ENCODE results near the gene LRRC31.

Gene LRRC31

DNA sequence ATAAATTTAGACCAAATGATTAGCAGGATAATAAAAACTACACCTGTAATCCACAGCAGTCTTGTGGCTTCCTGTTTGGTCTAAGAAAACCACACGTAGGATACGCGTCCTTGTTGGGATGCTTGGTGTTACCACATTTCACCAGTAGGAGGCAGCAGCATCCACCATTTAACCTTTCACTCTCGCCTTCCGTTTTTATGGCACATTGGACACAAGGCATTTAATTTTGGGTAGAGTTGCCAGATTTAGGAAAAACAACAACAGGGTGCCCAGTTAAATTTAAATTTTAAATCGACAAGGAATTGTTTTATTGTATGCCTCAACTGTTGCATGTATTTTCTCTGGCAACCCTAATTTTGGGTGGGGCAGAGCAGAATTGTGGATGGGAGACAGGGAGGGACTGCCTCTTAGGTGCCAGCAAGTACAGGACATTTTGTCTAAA lies 6.3 kb downstream of the LRRC31 start:
- peak; percentile 79 for DNase-seq (ENCODE audit: low spot score)

DNA sequence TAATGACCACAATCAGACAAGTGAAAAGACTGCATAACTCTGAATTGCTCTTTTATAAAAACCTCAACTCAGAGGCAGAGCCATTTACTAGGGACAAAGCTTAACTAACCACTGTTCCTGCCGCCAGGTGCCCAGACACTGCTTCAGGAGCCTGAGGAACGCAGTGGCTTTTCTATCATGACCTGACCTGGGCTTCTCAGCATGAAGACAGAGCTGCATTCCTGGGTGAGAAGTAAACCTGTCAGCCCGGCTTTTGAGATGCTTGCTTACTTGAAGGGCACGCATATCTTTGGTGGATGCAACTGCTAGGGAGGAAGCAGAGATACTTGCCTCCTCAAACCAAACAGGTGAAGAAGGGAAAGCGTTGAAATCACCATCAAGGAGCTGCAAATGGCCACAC lies 7.9 kb downstream of the LRRC31 start:
- DNase-seq (ENCODE audit: low spot score) = no peak

DNA sequence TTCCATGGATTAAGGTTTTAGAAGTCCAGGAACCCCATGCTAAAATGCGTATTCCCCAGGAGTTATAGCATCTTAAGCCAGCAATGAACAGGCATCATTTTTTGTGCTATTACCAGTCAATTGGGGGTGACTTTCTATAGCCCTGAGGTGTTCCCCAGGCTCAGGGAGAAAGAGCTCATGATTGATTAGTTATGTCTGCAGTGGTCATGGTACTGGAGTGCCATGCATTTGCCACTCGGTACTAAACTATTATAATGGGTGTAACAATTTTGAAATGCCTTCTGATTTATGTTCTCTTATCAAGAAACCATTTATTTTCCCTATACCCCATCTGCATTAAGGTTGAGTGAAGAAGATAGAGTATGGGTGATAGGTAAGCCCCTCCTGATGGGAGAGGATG lies 11.9 kb downstream of the LRRC31 start:
- DNase-seq (ENCODE audit: low spot score) = no peak

DNA sequence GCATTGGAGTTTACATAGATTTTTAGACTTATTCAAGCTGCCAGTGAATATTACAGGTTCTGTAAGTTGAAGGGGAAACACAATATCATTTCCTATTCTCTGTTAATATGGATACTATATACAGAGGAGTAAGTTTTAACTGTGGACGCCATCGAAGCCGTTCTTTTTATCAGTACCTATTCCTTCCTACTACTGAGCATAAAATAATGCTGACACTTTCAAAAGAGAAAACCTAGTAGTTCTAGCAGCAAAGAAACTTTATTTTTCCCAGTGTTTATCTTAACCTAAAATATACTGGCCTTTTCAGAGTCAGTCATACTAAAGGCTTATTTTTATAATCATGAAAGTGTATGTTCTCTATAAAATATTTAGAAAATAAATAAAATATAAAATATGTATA lies 14.2 kb downstream of the LRRC31 start:
- DNase-seq (ENCODE audit: low spot score) = no peak

DNA sequence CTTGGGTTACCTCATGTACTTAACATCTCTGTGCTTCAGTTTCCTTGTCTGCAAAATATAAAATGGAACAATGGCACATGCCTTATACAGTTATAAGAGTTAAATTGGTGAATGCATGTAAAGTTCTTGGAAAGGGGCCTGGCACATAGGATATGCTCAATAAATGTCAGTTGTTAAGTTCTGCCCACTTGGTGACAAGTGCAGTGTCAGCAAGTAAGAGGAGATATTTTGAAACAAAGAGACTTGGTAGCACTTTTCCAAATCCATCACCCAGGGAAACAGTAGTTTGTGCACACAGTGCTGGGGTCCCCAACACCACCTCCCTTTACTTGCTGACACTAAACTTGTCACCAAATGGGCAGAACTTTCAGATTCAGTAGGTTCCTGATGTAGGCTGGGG lies 19.1 kb downstream of the LRRC31 start:
- no peak for DNase-seq (ENCODE audit: low spot score)

DNA sequence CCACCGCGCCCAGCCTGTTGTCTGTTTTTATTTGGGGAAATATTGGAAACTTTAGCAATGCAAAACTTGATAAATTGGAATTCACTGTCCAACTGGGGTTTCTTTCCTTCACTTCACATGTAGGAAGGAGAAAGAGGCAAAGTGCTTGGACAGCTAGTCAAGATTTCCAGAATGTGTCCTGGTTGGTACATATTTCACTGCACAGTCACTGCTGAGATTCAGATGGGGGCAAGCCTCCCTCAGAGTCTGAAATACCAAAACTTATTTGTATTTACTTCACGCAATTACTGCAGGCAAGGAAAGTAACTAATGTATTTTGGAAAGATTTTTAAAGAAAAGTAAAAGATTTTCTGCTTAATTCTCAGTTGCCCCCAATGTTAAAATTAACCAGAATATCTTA lies 21.0 kb downstream of the LRRC31 start:
- no peak for DNase-seq (ENCODE audit: low spot score)

DNA sequence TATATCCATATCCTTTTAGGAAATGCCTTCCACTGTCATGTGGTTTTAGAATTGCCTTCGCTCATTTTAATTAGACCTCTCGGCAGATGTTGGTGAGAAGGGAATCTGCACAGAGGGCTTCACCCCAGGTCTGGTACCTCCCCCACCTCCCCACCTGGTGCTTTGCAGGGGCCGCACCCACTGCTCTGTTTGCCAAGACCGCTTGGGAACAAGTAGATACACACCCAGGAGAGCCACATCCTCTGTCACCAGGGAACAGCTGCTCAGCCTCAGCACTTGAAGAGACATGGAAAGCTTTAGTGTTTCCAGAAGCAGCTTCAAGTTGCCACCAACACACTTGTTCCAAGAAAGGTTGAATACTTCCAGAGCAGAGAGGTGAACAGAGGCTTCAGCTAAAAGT lies 21.8 kb downstream of the LRRC31 start:
- peak; percentile 91 for DNase-seq (ENCODE audit: low spot score)

DNA sequence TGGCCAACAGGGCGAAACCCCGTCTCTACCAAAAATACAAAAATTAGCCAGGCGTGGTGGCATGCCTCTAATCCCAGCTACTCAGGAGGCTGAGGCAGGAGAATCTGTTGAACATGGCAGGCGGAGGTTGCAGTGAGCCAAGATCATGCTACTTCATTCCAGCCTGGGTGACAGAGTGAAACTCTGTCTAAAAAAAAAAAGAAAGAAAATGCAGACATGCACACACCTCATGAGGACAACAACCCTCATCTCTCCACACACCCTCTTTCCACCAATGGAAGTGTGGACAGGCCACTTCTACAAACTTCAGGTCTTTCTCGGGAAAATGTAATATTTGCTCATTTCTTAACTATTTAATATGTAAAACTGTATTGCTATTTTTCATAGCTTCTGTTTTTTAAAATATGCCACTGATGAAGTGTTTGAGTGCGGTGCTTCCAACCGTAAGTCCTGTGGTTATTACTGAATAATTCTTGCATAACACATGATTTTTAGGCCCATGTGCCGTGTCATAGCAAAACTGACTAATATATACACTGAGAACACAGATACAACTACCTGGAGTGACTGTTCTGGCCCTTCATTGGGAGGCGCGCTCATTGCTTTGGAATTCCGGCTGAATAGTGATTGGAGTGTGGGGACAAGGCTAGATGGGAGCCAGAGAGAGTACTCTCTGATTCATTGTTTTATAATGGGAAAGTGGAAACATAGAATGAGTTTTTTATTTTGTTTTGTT lies 23.1 kb downstream of the LRRC31 start:
- DNase-seq (ENCODE audit: low spot score) = peak; percentile 61

DNA sequence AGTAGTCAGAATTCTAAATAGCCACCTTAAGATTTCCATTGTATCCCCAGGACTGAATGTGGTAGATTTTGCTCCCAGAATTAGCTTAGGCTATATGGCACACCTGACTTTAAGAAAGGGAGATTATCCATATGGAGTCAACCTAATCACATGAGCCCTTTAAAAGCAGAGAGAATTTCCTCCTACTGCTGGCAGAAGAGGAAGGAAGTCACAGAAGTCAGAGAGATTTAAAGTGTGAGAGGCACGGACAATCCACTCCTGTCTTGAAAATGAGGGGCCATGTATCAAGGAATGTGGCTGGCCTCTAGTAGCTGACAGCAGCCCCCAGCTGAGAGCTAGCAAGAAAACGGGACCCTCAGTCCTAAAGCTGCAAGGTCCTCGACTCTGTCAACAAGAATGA lies 26.8 kb downstream of the LRRC31 start:
- no peak for DNase-seq (ENCODE audit: low spot score)

DNA sequence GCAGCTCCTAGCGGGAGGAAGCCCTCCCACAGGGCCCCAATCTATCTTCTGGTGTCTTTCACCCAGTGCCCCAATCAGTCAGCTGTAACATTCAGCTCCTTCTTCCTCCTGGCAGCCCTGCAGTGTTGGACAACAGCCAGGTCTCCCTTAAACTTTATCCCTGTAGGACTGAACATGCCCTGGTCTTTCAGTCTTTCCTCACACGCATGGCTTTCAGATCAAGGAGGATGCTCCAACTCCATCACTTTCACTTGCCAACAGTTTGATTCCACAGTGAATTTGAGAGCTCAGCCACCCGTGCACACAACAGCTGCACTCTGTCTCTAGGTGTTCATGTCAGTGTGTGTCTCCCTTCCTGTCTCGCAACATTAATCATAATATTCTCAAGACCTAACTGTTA lies 28.6 kb downstream of the LRRC31 start:
- no peak for DNase-seq (ENCODE audit: low spot score)

DNA sequence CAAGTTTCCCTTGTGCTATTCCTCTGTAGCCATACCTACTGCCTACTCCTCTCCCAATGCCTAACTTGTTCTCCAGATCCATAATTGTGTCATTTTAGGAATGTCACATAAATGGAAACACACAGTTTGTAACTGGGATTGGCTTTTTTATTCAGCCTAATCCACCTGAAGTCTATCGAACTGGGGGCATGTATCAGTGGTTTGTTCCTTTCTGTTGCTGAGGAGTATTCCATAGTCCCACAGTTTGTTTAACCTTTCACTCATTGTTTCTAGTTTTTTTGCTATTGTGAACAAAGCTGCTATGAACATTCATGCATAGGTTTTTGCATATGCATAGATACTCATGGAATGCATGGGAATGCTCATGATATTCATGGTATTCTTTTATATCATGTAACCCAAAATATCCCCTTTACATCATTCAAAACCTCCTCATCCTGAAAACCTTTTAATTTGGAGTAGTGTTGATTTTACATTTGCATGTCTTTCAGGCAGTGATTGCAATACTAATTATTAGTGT lies 31.2 kb downstream of the LRRC31 start:
- DNase-seq (ENCODE audit: low spot score) = no peak

DNA sequence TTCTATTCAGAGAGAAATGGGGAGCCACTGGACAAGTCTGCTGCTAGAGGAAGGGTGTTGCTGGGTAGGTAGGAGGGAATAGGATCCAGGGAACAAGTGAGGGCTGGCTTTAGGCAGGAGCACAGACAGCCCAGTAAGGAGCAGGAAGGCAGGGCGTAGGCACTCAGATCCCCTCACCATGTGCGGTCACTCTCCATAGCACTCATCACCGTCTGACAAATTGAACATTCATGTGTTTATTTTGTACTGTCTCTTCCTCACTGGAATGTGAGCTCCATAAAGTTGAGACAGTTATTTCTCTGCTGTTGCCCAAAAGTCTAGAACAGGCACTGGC lies 32.8 kb downstream of the LRRC31 start:
- DNase-seq (ENCODE audit: low spot score) = no peak

DNA sequence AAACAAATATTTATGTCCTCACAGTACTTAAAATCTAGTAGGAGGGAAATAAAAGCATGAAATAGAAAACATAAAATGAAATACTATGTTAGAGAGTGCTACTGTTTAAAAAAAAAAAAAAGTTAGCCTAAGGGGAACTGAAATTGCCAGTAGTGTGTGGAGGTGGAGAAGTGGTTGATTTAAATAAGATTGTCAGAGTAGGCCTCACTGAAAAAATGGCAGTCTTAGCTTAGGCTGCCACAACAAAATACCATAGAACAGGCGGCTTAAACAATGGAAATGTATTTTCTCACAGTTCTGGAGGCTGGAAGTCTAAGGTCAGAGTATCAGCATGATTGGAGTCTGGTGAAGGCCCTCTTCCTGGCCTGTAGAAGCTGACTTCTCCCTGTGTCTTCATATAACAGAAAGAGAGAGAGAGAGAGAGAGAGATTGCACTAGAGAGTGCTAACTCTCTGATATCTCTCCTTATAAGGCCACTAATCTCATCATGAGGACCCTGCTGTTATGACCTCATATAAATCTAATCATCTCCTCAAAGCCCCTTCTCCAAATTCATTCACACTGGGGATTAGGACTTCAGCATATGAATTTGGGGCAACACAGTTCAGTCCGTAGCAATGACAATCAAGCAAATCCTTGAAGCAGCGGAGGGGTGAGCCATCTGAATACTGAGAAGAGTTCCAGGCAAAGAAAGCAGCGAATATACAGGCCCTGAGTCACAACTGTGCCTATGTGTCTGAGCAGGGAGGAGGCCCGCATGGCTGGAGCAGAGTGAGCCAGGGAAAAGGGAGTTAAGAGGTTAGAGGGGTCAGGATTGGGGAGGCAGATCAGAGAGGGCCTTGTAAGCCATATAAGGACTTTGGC lies 33.4 kb downstream of the LRRC31 start:
- DNase-seq (ENCODE audit: low spot score) = no peak

DNA sequence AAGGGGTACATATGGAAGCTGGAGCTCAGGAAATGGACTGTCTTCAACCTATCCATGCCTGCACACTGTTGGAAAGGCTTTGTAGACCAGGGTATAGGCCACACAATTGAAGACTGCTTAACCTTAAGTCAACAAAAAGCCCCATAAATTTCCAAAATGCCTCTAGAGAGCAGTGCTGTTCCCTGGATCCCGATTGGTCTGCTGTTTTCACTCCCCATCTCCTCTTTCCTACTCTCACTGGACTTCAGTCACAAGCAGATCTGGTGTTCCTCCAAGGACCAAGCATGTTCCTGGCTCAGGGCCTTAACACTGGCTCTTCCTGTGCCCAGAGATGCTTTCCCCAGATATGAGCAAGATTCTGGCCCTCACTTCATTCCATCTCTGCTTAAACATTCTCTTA lies 34.2 kb downstream of the LRRC31 start:
- DNase-seq (ENCODE audit: low spot score) = no peak

DNA sequence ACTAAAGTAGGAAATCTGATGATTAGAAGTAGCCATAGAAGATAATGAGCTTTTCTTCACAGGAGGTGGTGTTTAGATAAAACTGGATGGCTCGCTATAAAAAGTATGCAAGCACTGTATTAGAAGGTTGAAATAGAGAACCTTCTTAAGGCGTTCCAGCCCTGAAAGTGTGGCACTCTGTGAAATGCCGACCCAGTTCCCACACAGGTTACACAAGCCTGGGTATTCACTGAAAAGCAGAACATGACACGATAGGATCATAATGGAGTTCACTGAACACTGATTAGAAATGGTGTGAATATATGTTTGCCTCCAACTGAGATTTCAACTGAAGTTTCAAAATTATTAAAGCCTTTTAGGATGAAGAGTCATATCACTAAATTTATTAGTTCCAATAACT lies 42.0 kb downstream of the LRRC31 start:
- DNase-seq (ENCODE audit: low spot score) = no peak

DNA sequence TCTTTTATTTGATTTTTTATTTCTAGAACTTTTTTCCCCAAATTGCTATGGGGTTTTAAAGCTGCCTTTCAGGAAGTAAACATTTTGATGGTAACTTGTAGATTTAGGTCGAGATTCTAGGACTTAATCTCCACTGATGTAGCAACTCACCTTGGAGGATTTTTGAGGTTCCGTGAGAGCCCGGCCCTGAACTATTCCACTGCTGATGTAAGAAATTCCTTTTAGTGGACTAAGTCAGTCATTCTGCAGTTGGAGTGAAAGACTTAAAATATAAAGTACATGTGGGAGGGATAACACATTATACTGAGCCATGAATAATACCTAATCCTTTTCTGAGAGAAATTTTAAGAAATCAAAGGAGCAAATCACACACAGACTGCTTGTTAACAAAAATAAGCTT lies 44.4 kb downstream of the LRRC31 start:
- DNase-seq (ENCODE audit: low spot score) = no peak

DNA sequence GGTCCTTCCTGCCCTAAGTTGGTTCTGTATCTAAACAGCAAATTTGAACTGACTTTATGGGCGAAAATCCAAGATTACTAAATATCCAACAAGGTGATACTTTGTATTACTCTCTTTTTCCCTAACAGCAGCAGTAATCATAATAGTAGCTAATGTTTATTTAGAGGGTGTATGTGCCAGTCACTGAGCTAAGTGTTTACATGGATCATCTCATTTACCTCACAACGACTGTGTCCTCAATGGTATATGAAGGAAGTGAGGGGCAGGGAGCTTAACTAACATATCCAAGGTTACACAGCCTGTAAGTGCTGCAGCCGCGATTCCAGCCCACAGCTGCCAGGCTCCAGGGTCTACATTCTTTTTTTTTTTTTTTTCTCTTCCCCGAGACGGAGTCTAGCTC lies 46.8 kb downstream of the LRRC31 start:
- no peak for DNase-seq (ENCODE audit: low spot score)

DNA sequence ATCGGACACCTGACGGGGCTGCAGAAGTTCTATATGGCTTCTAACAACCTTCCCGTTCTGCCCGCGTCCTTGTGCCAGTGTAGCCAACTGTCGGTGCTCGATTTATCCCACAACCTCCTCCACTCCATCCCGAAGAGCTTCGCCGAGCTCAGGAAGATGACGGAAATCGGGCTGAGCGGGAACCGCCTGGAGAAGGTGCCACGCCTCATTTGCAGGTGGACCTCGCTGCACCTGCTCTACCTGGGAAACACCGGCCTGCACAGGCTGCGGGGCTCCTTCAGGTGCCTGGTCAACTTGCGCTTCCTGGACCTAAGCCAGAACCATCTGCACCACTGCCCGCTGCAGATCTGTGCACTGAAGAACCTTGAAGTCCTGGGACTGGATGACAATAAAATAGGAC lies 47.2 kb downstream of the LRRC31 start:
- DNase-seq (ENCODE audit: low spot score) = peak; percentile 31

DNA sequence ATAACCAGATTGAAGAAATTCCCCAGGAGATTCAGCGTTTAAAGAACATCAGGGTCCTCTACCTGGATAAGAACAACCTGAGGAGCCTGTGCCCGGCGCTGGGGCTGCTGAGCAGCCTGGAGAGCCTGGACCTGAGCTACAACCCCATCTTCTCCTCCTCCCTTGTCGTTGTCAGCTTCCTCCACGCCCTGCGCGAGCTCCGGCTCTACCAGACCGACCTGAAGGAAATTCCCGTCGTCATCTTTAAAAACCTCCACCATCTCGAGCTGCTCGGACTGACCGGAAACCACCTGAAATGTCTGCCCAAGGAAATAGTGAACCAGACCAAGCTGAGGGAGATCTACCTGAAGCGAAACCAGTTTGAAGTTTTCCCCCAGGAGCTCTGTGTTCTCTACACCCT lies 47.6 kb downstream of the LRRC31 start:
- peak; percentile 13 for DNase-seq (ENCODE audit: low spot score)

DNA sequence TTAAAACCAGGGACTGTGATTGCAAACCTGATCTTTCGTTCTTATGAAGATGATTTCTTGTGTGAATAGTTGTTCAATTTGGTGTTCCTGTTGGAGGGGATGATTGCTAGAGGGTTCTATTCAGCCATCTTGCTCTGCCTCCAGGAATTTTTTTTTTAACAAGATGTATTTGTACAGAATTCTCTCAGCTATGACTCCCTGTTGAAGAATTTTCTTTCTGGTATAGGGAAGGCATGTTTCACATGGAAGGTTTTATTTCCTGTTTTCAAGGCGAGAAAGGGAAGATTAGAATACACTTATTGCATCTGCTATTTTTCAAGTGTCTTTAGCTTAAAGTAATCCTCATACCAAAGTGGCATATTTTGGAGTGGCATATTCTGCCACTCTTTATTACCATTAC lies 51.4 kb downstream of the LRRC31 start:
- no peak for DNase-seq (ENCODE audit: low spot score)

DNA sequence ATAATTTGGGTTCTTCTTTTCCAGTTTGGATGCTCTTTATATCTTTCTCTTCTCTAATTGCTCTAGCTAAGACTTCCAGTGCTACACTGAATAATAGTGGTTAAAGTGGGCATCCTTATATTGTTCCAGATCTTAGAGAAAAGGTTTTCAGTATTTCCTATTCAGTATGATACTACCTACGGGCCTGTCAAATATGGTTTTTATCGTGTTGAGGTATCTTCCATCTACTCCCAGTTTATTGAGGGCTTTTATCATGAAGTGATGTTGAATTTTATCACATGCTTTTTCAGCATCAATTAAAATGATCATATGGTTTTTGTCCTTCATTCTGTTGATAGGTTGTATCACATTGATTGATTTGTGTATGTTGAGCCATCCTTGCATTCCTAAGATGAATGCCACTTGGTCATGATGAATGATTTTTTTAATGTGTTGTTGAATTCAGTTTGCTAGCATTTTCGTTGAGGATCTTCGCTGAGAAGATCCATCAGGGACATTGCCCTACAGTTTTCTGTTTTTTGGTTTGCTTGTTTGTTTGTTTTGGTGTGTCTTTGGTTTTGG lies 54.1 kb downstream of the LRRC31 start:
- DNase-seq (ENCODE audit: low spot score) = no peak

DNA sequence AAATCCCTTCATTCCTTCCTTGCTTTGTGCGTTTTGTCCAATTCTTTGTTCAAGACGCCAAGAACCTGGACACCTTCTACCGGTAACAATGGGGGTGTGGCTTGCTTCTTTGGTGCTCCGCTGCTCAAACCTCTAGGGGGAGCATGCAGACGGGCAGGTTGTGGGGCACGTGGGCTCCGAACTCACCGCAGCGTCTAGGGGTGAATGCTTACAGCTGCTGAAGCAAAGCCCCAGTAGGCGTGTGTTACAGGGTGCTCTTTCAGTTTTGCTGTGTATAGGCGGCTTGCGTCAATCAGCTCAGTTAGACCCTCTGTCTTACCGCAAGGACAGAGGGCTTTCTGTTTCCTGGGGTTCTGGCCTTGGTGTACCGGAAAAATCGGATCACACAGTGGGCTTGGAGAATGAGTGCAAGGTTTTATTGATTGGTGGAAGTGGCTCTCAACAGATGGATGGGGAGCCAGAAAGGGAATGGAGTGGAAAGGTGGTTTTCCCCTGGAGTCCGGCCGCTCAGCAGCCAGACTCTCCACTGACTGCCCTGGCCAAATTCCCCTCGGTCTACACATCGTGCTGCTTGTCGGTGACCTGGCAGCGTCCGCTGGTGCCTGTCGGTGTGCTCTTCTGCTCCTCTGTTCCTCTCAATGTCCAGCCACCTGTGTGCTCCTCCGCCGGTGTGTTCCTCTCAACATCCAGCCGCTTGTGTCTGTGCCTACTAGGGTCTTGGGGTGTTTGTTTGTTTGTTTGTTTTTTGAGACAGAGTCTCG lies 55.8 kb downstream of the LRRC31 start:
- DNase-seq (ENCODE audit: low spot score) = peak; percentile 43
